Measurements from ENCODE around the gene LEMD1.
A peak's percentile ranks its signal among the peaks of the same experiment; 100 is the strongest.
"Not testable (repeated sequence)": the region's sequence is repeated elsewhere in the genome, so short reads cannot be mapped to it uniquely, and the experiment has no call there.

Gene LEMD1

DNA sequence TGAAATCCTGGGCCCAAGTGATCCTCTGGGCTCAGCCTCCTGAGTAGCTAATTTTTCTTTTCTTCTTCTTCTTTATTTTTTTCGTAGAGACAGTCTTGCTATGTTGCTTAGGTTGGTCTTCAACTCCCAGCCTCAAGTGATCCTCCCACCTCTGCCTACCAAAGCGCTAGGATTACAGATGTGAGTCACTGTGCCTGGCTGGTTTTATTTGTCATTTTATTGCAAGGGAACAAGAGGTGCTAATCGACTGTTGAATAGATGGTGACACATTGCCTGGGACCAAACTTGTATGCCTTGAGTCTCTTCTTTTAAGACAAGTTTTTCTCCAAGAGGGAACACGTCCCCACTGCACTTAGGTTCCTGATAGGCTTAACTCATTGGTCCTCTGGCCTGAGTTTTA lies 45.1 kb downstream of the LEMD1 start:
- DNase-seq, result no peak

DNA sequence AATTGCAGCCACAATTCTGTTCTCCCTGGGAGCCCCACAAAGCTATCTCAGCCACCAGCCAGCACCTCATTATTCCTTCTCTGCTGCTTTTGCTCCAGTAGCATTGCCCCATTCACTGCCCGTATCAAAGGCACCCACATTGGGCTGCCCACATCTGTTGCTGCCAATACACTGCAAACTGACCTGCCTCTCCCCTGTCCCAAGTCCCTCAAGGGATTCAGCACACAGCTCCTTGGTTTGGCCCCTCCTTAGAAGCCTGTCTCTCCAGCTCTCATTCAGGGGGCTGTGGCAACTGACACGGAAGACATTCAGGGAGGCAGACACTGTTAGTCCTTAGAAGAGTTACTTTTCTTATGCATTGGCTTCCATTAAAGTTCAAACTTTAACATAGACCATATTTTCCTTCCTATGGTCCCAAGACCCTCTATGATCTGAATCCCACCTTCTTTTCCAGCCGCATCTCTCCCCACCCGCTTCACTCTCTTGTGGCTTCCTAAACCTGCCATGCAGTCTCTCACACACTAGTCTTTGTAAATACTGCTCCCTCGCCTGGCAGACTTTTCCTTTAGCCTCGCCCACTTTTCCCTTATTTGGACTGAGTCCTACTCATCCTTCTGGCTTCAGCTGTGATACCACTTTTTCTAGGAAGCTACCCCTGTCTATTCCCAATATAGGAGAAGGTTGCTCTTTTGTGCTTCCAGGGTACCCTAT lies 45.9 kb downstream of the LEMD1 start:
- peak in 1 of 3 donors; percentile 19 for DNase-seq

DNA sequence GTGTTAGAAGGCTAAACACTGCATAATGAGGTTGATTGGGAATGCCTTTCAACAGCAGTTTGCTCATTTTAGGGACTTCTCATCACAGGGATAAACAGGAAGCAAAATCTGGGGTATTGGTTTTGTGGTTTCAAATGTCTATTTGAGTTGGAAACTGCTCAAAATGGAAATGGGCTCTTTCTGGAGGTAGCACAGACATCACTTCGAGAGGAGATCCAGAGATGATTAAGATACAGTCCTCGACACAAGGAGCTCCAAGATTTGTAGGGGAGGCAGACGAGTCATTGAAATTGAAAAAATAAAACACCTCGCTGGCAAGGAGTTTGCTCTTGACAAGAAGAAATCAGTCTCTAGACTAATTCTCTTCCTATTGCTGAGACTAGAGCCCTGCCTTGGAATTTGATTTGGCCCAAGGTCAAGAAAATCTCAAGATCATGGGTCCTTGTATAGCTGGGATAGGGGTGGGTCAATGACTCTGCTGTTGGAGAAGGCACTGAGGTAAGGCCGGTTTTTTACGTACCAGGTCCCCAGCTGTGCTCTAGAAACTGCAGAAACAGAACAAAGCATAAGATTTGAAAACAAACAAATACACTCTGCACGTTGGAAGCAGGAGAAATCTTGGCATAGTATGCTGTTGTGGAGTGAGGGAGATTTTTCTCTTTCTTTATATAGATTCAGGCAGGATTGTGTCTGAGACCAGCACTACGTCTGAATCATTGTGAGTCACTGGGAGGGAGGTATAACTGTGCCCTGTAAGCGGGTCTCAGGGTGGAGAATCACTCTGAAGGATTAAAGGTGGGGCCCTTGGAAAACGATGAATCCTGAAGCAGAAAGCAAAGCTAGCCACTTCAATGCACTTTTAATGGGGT lies 47.4 kb downstream of the LEMD1 start:
- no peak for DNase-seq

DNA sequence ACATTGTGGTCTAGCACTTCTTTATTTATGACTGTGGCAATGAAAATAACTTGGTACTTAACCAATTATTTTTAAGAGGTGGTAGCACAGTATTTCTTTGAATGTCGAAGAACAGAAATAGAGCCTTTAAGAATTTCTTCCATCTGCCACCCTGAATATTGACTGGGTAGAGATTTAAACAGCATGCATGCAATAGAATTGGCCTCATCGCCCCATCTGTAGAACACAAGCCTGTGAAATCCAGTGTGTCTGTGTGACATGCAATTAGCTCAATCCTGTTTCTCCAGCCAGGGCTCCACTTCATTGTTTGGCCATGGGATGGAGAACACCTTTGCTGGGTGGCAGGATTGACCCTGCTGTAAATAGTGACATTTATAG lies 48.1 kb downstream of the LEMD1 start:
- DNase-seq, result no peak

DNA sequence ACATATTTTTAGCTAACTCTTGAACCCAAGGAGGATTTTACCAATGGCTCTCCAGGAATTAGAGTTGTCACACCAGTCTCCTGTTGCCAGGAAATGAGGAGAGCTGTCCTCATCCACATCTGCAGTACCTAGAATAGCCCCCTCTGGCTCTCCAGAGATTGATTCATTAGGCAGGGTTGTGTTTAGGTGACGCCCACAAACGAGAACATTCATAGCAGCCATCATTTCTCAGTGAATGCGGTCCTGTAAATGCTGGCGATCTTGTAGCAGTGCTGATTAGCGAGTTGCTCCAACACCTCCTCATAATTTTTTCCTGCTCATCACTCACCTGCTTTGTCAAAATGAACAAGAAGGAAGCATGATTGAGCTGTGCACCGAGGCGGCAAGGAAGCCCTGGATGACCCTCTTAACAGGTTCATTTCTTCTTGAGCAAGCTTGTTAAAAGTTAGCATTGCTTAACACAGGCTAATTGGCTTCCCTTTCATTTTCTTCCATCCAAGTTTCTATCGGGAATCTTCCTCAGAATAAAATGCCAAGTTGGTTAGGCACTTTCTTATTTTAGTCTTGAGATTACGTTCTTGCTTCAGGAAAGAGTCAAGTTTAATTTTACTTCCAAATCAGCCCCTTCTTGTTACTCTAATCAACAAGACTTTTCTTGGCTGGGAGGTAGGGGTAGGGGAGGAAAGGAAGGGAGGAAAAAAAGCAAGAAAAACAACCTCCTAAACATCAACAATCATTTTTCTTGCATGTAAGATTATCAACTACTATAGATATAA lies 48.6 kb downstream of the LEMD1 start:
- no peak for DNase-seq

DNA sequence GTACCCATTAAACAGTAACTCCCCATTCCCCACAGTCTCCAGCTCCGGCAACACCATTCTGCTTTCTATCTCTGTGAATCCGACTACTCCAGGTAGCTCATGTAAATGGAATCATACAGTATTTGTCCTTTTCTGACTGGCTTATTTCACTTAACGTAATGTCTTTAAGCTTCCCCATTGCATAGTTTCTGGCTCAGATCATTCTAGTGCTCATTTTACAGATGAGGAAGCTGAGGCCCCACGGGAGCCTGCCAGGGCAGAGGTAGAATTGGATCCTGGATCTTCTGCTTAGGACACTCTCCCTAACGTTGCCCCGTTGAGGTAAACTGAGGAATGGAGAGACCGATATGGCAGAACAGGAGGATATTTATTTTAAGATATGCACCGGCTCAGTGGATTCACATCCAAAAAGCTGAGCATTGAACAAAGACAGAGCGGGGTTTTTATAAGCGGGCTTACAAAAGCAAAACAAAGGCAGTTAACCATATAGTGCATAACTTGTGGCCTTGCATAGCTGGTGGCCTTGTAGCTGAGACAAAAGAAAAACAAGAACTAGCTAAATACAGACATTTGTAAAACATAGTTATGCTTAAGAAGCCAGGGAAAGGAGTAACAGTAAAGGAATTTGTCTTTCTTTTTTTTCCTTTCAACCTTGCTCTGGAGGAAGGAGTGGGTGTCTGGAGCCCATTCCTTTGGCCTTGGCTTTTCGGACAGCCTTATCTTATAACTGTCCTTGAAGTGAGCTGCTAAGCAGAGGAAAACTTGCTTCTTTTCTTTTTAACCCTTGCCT lies 49.8 kb downstream of the LEMD1 start:
- no peak for DNase-seq

DNA sequence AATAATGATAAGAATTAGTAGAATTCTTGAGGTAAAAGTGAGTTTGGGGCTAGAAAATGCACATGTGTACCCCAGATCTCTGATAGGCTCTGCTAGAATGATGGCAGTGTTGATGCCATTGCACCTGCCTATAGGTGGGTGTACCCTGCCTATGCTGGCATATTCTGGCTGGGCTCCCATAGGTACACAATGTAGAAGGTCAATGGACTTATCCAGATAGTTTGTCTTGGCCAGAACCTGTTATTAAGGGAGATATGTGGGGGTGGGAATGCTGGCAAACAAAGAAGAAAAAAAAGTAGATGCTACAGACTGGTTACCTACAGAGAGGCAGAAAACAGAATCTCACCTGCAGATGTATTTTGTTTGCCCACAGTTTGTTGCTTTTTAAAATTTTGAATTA lies 51.1 kb downstream of the LEMD1 start:
- DNase-seq, result no peak

DNA sequence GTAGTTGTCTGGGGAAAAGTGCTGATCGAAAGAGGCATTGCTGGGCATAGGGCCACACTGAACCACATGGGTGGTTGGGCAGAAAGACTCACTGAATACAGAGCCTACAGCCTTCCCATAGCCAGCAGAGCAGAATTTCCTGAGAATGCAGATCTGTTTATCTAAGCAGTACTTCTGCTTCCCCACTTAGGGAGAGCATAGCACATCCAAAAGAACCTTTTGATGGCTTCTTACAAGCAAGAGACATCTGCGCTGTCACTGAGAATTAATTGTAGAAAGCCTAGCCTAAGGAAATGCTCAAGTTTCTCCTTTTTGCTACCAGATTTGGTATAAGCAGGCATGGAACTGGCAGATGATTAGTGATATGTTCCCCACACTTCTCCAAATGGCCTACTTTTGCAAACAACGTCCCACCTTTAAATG lies 52.1 kb downstream of the LEMD1 start:
- DNase-seq, result no peak

DNA sequence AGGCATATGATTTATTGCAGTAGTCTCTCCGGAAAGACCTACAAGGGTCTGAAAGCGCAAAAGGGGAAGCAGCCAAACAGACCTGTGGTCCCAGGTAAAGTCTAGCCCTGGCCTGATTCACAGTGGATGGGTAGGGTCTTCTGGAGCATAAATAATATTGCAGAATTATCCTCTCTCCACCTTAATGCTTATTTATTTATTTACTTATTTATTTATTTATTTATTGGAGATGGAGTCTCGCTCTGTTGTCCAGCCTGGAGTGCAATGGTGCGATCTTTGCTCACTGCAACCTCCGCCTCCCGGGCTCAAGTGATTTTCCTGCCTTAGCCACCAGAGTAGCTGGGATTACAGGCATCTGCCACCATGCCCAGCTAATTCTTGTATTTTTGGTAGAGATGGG lies 53.4 kb downstream of the LEMD1 start:
- no peak for DNase-seq

DNA sequence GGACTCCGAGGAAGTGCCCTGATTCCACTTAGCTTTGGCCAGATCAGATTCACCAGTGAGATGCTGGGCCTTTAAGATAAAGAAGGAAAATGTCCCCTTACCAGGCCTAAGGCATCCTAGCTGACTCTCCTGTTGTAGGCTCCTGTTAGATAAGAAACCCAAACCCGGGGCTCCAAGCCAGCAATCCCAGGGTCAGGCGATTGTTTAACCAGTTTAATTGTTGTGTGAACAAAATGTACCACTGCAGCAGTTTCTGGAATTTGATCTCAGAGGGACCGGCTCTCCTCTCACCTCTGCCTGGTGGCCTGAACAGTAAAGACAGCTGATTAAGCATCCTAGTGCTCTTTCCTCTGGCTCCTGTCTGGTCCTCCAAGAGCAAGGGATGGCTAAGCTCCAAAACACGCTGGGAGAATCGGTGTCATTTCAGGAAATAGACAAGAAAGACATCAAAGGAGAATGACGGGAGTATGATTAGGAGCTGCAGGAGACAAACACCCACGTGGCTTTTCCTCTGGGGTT lies 55.9 kb downstream of the LEMD1 start:
- no peak for DNase-seq

DNA sequence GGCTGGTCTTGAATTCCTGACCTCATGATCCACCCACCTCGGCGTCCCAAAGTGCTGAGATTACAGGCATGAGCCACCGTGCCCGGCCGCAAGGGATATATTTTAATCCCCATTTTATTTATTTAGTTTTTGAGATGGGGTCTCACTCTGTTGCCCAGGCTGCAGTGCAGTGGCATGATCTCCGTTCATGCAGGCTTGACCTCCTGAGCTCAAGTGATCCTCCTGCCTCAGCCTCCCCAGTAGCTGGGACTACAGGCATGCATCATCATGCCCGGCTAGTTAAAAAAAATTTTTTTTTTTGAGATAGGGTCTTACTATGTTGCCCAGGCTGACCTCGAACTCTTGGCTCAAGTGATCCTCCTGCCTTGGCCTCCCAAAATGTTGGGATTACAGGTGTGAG lies 56.8 kb downstream of the LEMD1 start:
- DNase-seq, result not testable (repeated sequence)

DNA sequence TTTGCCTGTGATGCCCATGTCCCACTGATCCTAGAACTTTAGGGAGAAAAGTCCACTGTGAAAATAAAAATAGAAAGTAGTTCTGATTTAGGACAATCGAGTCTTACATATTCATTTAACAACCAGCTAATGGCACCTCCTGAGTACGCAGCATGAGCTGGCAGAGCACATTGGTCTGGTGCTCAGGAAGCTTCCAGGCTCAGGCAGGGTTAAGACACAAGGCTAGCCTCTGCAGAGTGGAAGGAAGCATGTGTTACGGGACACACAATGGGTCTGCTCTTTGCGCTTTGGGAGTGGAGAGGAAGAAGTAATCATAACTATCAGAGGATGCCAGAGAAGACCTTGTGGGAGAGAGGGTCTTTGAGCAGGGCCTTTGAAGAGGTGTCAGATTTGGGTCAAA lies 61.0 kb downstream of the LEMD1 start:
- no peak for DNase-seq

DNA sequence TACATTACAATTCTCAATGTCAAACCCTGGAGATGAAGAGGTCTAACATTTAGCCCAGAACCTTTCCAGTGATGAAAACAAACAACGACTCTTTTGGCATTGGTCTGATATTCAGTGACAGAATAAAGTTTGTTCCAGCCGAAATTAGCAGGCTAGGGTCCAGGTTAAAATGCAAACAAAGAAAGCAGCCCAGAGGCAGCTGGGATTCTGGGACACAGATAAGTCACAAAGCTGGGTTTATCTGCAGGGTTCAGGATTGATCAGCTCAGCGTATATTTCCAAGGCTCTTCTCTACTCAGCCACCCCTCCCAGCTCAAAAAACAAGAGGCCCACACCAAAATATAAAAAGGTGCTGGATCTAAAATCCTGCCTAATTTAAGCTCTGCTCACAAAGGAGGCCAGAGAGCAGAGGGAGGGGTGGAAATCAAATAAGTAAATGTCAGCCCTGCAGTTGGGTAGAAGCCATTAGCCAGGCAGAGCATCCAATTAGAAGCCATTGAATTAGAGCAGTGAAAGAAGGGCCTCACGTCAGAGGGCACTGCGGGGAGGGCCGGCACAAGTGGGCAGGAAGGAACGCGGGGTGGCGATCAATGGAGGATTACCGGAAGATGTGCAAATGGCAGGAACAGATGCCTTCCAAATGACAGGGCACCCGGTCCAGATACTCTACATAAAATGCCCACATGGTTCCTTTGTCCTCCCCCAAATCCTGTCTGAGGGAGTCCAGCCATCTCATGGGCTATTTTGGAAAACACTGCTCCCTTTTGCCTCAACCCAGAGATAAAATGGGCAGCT lies 61.9 kb downstream of the LEMD1 start:
- DNase-seq, result no peak

DNA sequence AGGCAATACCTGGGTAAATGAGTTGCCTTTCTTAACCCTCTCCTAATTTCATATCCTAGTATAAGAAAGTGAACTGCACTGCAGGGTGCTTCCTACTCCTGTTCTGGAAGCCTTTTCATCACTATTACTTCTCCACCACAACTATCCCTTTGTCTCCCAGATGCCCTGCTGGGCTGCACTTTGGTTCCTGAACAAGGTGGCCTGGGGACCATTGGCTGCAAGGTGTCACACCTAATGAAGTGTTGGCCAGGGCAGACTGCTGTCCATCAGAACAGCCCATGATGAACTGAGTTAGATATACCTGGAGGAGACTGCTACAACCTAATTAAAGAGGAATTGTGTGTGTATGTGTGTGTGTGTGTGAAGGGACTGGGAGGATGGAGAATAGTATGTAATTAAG lies 63.3 kb downstream of the LEMD1 start:
- no peak for DNase-seq

DNA sequence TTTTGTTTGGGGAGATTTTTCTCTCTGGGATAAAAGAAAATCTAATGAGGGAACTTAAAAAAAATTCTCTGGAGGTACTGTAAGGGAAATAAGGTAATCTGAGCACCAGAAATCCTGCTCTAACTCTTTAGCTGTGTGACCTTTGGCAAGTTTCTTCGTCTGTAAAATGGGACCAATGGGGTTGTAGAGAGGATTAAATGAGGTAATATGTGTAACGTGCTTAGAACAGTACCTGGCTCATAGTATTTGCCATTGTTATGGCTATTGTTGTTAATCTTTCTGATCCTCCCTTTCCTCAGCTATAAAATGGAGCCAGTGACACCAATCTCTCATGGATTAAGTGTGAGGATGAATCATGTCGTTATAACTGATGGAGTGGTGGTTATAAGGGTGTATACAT lies 64.3 kb downstream of the LEMD1 start:
- DNase-seq, result no peak

DNA sequence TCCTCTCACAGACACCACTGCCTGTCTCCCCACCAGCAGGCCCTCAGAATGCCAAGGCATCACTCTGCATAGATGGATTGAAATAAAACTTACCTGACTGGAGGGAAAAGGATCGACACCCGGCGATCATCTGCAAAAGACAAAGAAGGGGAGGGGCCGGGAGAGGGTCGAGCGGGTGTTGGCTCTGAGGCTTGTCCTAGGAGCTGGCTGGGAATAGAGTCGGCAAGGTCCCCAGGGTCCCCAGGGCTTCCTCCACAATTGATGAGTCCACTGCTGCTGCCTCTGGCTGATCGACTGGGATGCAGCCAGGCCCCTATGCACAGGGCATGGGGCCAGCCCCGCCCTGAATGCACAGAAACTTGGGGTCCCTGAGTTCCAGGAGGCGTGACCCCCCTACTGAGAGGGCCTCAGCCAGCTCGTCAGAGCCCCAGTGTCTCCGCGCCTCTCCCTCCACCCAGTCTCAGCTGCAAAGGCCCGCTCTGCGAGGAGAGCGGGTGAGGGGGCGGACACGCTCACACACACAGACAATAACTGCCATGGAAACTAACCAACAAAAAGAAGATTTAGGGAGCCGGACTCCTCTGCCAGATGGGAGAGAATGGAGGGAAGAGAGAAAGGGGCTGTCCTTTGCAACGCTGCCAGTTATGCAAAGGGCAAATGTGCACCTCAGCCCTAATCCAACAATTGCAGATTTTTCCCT lies 65.3 kb downstream of the LEMD1 start, which contains the start of gene KLHDC8A:
Gene KLHDC8A, minus strand, starts transcription at position 483 of the 700 bp plus-strand sequence. CDS start 13,318 bp downstream, outside the sequence.
- DNase-seq, result no peak

DNA sequence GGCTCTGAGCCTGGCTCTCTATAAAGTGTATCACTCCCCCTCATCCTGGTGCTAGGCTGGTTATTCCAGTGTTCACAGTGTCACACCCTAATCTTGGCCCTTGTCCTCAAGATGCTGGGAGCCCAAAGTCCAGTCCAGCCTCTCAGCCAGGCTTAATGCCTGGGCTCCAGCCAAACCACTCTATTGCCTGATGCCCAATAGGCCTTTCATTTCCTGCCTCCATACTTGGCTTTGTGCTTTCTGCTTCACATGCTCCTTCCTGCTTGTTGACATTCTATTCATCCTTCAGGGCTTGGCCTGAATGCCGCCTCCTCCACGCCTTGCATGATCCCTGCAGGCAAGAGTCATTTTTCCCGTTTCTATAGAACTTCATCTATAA lies 66.8 kb downstream of the LEMD1 start:
- DNase-seq, result no peak

DNA sequence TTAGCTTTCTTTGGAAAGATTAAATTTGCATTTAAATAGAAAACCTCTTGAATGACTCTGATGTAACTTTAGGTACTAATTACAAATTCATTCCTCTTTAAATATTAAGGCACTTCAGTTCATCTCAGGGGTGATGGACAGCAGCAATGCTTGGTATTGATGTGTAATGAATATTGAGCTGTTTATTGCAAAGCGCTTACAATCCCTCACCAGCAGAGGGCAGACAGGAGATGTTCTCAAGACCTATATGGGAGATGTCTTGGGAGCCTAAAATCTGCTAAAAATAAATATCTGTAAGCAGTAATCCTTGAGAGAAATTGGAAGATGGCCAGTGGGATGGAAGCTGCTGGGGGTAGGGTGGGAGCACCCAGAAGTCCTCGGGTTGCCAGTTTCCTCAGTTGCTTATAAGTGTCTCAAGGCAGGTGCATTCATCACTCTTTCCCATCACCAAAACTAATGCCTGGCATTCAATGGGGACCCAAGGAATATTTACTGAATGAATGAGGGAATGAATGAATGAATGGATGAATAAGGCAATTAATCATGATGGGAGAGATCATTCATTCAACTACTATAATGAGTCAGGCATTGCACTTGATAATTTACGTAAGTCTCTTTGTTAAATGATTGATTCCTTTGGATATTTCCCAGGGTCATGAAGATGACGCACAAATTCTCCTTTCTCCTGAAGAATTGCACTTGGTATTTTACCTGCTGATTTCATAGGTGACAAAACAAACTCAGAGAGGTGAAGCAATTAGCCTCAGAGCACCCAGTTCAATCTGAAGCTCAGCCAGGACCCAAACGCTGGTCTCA lies 67.4 kb downstream of the LEMD1 start:
- peak; percentile 70 to 86 (median 82) for DNase-seq

DNA sequence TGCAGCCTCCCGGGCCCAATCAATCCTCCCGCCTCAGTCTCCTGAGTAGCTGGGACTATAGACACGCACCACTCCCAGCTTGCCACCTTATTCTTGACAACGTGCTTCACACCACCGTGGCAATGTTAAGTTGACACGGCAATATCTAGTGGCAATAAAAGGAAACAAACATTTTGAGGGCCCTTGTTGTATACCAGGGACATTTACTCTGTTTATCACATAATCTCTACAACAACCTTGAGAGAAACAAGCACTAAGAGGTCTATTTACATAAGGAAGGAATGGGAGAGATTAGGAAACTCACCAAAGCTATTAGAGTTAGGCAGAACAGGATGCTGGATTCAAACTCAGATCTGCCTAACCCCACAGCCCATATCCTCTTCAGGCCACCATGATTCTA lies 68.2 kb downstream of the LEMD1 start:
- no peak for DNase-seq

DNA sequence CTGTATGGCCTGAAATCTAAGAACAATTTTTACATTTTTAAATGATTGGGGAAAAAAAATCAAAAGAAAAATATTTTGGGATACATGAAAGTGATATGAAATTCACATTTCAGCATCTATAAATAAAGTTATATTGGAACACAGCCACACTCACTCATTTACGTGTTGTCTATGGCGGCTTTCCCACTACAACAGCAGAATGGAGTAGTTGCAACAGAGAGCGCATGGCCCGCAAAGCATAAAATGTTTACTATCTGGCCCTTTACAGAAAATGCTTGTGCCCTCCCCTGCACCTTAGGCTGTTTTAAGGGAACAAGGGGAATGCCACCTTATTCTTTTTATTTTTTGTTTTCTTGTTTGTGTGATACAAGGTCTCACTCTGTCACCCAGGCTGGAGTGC lies 68.7 kb downstream of the LEMD1 start:
- no peak for DNase-seq

Data from suppressor macrophage treated with lipopolysaccharide for 1 hour (primary cell).